ENCODE measurements around the gene NPW. TPM values are rescaled to one million over a fixed set of nuclear protein-coding genes. Genes with fewer than 3 reads are reported as not detected.
A peak's percentile ranks its signal among the peaks of the same experiment; 100 is the strongest.

NPW gene
- total RNA-seq, 2 experiments from 2014 or later: 0.85 to 3.7 TPM

DNA sequence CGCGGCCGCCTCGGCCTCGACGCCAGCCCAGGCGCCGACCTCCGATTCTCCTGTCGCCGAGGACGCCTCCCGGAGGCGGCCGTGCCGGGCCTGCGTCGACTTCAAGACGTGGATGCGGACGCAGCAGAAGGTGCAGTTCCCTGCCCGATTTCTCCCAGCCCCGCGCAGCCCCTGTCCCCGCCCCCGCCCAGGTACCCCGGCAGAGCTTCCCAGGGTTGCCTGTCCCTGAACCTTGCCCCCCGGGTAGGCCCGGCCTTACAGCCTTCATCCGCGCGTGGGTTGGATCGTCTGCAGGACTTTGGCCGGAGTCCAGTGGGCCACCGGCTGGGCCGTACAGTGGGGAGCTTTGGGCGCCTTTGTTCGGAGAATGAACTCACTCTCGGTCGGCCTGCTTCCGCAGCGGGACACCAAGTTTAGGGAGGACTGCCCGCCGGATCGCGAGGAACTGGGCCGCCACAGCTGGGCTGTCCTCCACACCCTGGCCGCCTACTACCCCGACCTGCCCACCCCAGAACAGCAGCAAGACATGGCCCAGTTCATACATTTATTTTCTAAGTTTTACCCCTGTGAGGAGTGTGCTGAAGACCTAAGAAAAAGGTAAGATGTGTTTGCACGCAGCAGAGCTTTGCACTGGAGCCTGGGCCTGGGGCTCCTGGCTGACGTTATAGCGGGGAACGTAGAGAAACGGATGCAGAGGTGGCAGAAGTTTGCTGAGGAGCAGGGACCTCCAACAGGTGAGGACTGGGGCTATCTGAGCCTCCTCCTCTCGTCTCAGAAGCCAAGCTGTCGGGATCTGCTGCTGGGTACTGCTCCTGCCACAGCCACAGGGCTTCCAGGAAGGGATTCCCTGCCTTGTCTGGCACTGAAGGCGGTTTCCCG, 35.0 kb upstream of the NPW start:
- H3K4me2 ChIP-seq (ENCODE audit: low read length): peak overlapping the region; percentile 85
- no peaks in the 10 kb centered on the region for H3K79me2 ChIP-seq (ENCODE audit: insufficient read depth, low read depth, low read length)
- peaks cover 13% of the 10 kb centered on the region; the same call in 1 of the 2 replicates for H3K36me3 ChIP-seq (ENCODE audit: insufficient read depth, low read length)
- intact Hi-C loops (cut with micrococcal nuclease; ENCODE audit: unreplicated experiment): loop anchor here (1.0 kb wide), 1 partner anchor 12 kb away; the partner anchor contains the start of gene TBL3
- H4K20me1 ChIP-seq (ENCODE audit: insufficient read depth, low read length): no peaks in the 10 kb centered on the region
- TSS peak; percentile 36 for BruUV-seq (replicated peaks)
- H2AFZ ChIP-seq (ENCODE audit: low read length): peak overlapping the region; percentile 44; the same call in 1 of the 2 replicates
- no peaks in the 10 kb centered on the region for H3K9me3 ChIP-seq (ENCODE audit: low read length)
- peak overlapping the region; percentile 37 for H3K27ac ChIP-seq (ENCODE audit: low read depth, low read length, poor library complexity, severe bottlenecking)
- TF ChIP-seq, protein P1, sequence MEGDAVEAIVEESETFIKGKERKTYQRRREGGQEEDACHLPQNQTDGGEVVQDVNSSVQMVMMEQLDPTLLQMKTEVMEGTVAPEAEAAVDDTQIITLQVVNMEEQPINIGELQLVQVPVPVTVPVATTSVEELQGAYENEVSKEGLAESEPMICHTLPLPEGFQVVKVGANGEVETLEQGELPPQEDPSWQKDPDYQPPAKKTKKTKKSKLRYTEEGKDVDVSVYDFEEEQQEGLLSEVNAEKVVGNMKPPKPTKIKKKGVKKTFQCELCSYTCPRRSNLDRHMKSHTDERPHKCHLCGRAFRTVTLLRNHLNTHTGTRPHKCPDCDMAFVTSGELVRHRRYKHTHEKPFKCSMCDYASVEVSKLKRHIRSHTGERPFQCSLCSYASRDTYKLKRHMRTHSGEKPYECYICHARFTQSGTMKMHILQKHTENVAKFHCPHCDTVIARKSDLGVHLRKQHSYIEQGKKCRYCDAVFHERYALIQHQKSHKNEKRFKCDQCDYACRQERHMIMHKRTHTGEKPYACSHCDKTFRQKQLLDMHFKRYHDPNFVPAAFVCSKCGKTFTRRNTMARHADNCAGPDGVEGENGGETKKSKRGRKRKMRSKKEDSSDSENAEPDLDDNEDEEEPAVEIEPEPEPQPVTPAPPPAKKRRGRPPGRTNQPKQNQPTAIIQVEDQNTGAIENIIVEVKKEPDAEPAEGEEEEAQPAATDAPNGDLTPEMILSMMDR (conservative IDR thresholded peaks at IDR 0.05; ENCODE audit: low read length): no peak
- TF ChIP-seq EZH2phosphoT487 (IDR thresholded peaks at IDR 0.05; ENCODE audit: borderline replicate concordance, low read depth, low read length): no peak
- CTCF ChIA-PET (ENCODE audit: unreplicated experiment): no interaction called here
- peaks cover 14% of the 10 kb centered on the region for H3K4me1 ChIP-seq (ENCODE audit: insufficient read depth, low read length, poor library complexity, severe bottlenecking)
- DNase-seq (ENCODE audit: low spot score): peak; percentile 19
- peak overlapping the region; percentile 82 for H3K4me3 ChIP-seq (ENCODE audit: low read depth, low read length, poor library complexity, severe bottlenecking)
- POLR2A ChIA-PET: interaction anchor here (0.7 to 1.1 kb wide), 2 partner anchors 13 to 188 kb away, joined by 3 read pairs; partner anchors contain the start of gene TBL3
- H3K9me2 ChIP-seq (ENCODE audit: insufficient read depth, low read length): no peaks in the 10 kb centered on the region

DNA sequence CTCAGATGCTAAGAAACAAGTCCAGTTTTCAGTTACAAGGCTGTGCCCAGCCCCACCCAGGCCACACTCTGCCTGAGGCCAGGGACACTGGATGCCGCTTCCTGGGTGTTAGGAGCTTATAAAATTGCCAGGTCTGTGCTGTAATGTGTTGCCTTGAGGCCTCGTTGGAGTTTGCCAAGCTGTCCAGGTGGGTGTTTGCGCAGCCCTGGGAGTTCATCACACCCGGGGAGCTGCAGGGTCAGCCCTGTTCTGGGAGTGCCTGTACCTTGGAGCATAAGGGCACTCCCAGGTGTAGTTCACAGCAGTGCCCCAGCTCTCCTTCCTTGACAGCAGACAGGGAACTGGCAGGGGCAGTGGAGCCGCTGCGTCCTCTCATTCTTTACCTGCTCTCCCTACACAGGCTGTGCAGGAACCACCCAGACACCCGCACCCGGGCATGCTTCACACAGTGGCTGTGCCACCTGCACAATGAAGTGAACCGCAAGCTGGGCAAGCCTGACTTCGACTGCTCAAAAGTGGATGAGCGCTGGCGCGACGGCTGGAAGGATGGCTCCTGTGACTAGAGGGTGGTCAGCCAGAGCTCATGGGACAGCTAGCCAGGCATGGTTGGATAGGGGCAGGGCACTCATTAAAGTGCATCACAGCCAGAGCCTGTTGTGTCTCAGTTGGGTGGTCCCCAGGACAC, 34.0 kb upstream of the NPW start:
- no peaks in the 10 kb centered on the region for H3K79me2 ChIP-seq (ENCODE audit: insufficient read depth, low read depth, low read length)
- no peak overlapping the region for H2AFZ ChIP-seq (ENCODE audit: low read length)
- ChIA-PET POLR2A (interaction anchor here (1.1 kb wide), 1 partner anchor 14 kb away, joined by 3 read pairs; the partner anchor contains the start of gene TBL3), CTCF (ENCODE audit: unreplicated experiment) (interaction anchor here (0.6 kb wide), 1 partner anchor 801 kb away, joined by 3 read pairs; no protein-coding TSS in a partner anchor)
- no peaks in the 10 kb centered on the region for H3K9me2 ChIP-seq (ENCODE audit: insufficient read depth, low read length)
- H3K4me2 ChIP-seq (ENCODE audit: low read length): peak overlapping the region; percentile 85
- H3K9me3 ChIP-seq (ENCODE audit: low read length): no peaks in the 10 kb centered on the region
- no TSS peak for BruUV-seq (replicated peaks)
- peaks cover 12% of the 10 kb centered on the region; the same call in 1 of the 2 replicates for H3K36me3 ChIP-seq (ENCODE audit: insufficient read depth, low read length)
- no peak for TF ChIP-seq EZH2phosphoT487 (IDR thresholded peaks at IDR 0.05; ENCODE audit: borderline replicate concordance, low read depth, low read length)
- TF ChIP-seq, protein P1 (conservative IDR thresholded peaks at IDR 0.05; ENCODE audit: low read length): no peak
- intact Hi-C loops (cut with micrococcal nuclease; ENCODE audit: unreplicated experiment): no loop called here
- peaks cover 18% of the 10 kb centered on the region for H3K4me1 ChIP-seq (ENCODE audit: insufficient read depth, low read length, poor library complexity, severe bottlenecking)
- H4K20me1 ChIP-seq (ENCODE audit: insufficient read depth, low read length): no peaks in the 10 kb centered on the region
- no peak for DNase-seq (ENCODE audit: low spot score)
- H3K27ac ChIP-seq (ENCODE audit: low read depth, low read length, poor library complexity, severe bottlenecking): no peak overlapping the region
- peak overlapping the region; percentile 82 for H3K4me3 ChIP-seq (ENCODE audit: low read depth, low read length, poor library complexity, severe bottlenecking)

All from OCI-LY7 (cell line).